ENCODE data around the gene CASS4.

The CASS4 gene

GRCh38 chr20:56422076-56422823 is 10.2 kb downstream of the CASS4 start:
- TF ChIP-seq CTCF (IDR thresholded peaks at IDR 0.05; ENCODE audit: control insufficient read depth, extremely low read depth, insufficient read depth): no peak
- H3K4me3 ChIP-seq (ENCODE audit: low read depth, low read length): no peak overlapping the region
- DNase-seq (ENCODE audit: low read depth): no peak

- DNase-seq (ENCODE audit: low read depth): no peak
- no peak overlapping the region for H3K4me3 ChIP-seq (ENCODE audit: low read depth, low read length)
- TF ChIP-seq CTCF (IDR thresholded peaks at IDR 0.05; ENCODE audit: control insufficient read depth, extremely low read depth, insufficient read depth): no peak
These were observed 10.7 kb downstream of the CASS4 start for GRCh38 chr20:56422824-56423189.

GRCh38 chr20:56423211-56423610 is 11.2 kb downstream of the CASS4 start:
- no peak for TF ChIP-seq CTCF (IDR thresholded peaks at IDR 0.05; ENCODE audit: control insufficient read depth, extremely low read depth, insufficient read depth)
- DNase-seq (ENCODE audit: low read depth): no peak
- H3K4me3 ChIP-seq (ENCODE audit: low read depth, low read length): no peak overlapping the region

- no peak for TF ChIP-seq CTCF (IDR thresholded peaks at IDR 0.05; ENCODE audit: control insufficient read depth, extremely low read depth, insufficient read depth)
- no peak for DNase-seq (ENCODE audit: low read depth)
- H3K4me3 ChIP-seq (ENCODE audit: low read depth, low read length): no peak overlapping the region
These were observed 11.8 kb downstream of the CASS4 start for GRCh38 chr20:56423886-56424285.

- TF ChIP-seq CTCF (IDR thresholded peaks at IDR 0.05; ENCODE audit: control insufficient read depth, extremely low read depth, insufficient read depth): no peak
- H3K4me3 ChIP-seq (ENCODE audit: low read depth, low read length): no peak overlapping the region
- no peak for DNase-seq (ENCODE audit: low read depth)
These were observed 12.9 kb downstream of the CASS4 start for GRCh38 chr20:56424931-56425330.

- no peak overlapping the region for H3K4me3 ChIP-seq (ENCODE audit: low read depth, low read length)
- DNase-seq (ENCODE audit: low read depth): no peak
- no peak for TF ChIP-seq CTCF (IDR thresholded peaks at IDR 0.05; ENCODE audit: control insufficient read depth, extremely low read depth, insufficient read depth)
These were observed 14.0 kb downstream of the CASS4 start for GRCh38 chr20:56426026-56426425.

GRCh38 chr20:56426926-56427325 is 14.9 kb downstream of the CASS4 start:
- no peak overlapping the region for H3K4me3 ChIP-seq (ENCODE audit: low read depth, low read length)
- no peak for TF ChIP-seq CTCF (IDR thresholded peaks at IDR 0.05; ENCODE audit: control insufficient read depth, extremely low read depth, insufficient read depth)
- DNase-seq (ENCODE audit: low read depth): no peak
